HepG2 (cell line): ENCODE data around the gene KAZN. TPM values are rescaled to one million over a fixed set of nuclear protein-coding genes. Genes with fewer than 3 reads are reported as not detected.

Experiments
- ATAC-seq: fragments of 200-7000 bp; cut with Tn5 transposase; 3 replicates; pipeline ENCODE4 v1.9.1; 2020; ENCODE audit warnings: mild to moderate bottlenecking, moderate library complexity
- BruUV-seq: library from RNA; stranded (reverse); fragments of 400-500 nt; replicated peaks from 2 replicates; lab custom pipeline; 2021; lab: Mats Ljungman, UMichigan
- CTCF ChIA-PET: fragments of 300-600 bp; formaldehyde crosslinking; extraction: SDS; loops from one replicate; lab custom pipeline; 2021; ENCODE audit warnings: low total read pairs, inconsistent platforms, low intra/inter-chr PET ratio; lab: Yijun Ruan, JAX
- POLR2A ChIA-PET: fragments of 350-600 bp; sonication (Branson Sonifier 250); formaldehyde crosslinking; loops from one replicate; lab custom pipeline; 2020; ENCODE audit warnings: antibody characterized with exemption, inconsistent platforms; lab: Yijun Ruan, JAX
- DNase-seq: peaks from one replicate; pipeline ENCODE4 v3.0.0-alpha.2; 2015; ENCODE audit warnings: low spot score
- FAIRE-seq: peaks from 3 replicates; lab custom pipeline; 2011; peaks lifted over from hg19 to GRCh38; lab: Jason Lieb, UNC
- H2AFZ ChIP-seq: one replicate; pipeline ENCODE4 v1.6.1; 2011; ENCODE audit warnings: low read length, inconsistent platforms
- H3K27ac ChIP-seq: fragments of 300-600 bp; 3 replicates; pipeline ENCODE4 v1.8.0; 2011; ENCODE audit warnings: mixed run types, mild to moderate bottlenecking, mixed read lengths, low read length, inconsistent platforms; ENCODE audit not compliant: insufficient read depth; ENCODE audit errors: extremely low read length
- H3K27me3 ChIP-seq, 2 experiments: fragments of 200-600 bp in 1 of 2; 2 replicates in 1 of 2; 3 replicates in 1 of 2; pipeline versions ENCODE4 v1.6.0 to v1.8.0; 2011; ENCODE audit warnings: low read length in 2 of 2, mild to moderate bottlenecking in 2 of 2, moderate library complexity in 2 of 2, inconsistent platforms in 1 of 2; ENCODE audit not compliant: insufficient read depth in 2 of 2, control insufficient read depth in 1 of 2
- H3K36me3 ChIP-seq, 2 experiments: fragments of 200-600 bp in 1 of 2; replicated peaks in 1 of 2; 2 replicates in 1 of 2; 3 replicates in 1 of 2; pipeline versions ENCODE4 v1.5.1 to v1.8.0; 2011; ENCODE audit warnings: low read length in 2 of 2, inconsistent platforms in 1 of 2; ENCODE audit not compliant: insufficient read depth in 2 of 2, control insufficient read depth in 1 of 2
- H3K4me1 ChIP-seq: 2 replicates; pipeline ENCODE4 v1.5.1; 2012; ENCODE audit warnings: low read length, inconsistent platforms; ENCODE audit not compliant: insufficient read depth
- H3K4me2 ChIP-seq: 2 replicates; pipeline ENCODE4 v1.6.0; 2011; ENCODE audit warnings: low read depth, low read length, inconsistent platforms
- H3K4me3 ChIP-seq, 3 experiments: fragments of 200-600 bp in 1 of 3; sonication (generic), shearing (Covaris generic) in 1 of 3; replicated peaks in 1 of 3; 2 replicates each; pipeline ENCODE4 v1.5.1; 2011 to 2016; ENCODE audit warnings: low read length in 3 of 3, inconsistent platforms in 2 of 3, low read depth in 2 of 3, mild to moderate bottlenecking in 2 of 3, control low read depth in 1 of 3, mixed read lengths in 1 of 3; ENCODE audit not compliant: insufficient read depth in 1 of 3
- H3K79me2 ChIP-seq: one replicate; pipeline ENCODE4 v1.6.1; 2011; ENCODE audit warnings: low read length, inconsistent platforms; ENCODE audit not compliant: insufficient read depth
- H3K9ac ChIP-seq: 2 replicates; pipeline ENCODE4 v1.6.0; 2011; ENCODE audit warnings: mild to moderate bottlenecking, low read depth, low read length, inconsistent platforms; ENCODE audit not compliant: insufficient read depth
- H3K9me3 ChIP-seq: 2 replicates; pipeline ENCODE4 v1.5.1; 2012; ENCODE audit warnings: mild to moderate bottlenecking, low read length
- H4K20me1 ChIP-seq: 2 replicates; pipeline ENCODE4 v1.6.0; 2011; ENCODE audit warnings: inconsistent platforms, mild to moderate bottlenecking, low read length, moderate library complexity; ENCODE audit not compliant: insufficient read depth
- BCL6 ChIP-seq: IDR thresholded peaks from 2 replicates; pipeline ENCODE4 v1.6.1; 2016; ENCODE audit warnings: missing genetic modification reagents, missing compliant biosample characterization
- CAMTA2 ChIP-seq: sonication (generic); formaldehyde crosslinking; IDR thresholded peaks from 2 replicates; pipeline ENCODE4 v1.4.0; 2020; ENCODE audit warnings: mild to moderate bottlenecking, missing genetic modification reagents, borderline replicate concordance
- DNMT1 ChIP-seq: sonication (generic); formaldehyde crosslinking; IDR thresholded peaks from 2 replicates; pipeline ENCODE4 v1.5.1; 2020; ENCODE audit warnings: mild to moderate bottlenecking, missing genetic modification reagents
- EEA1 ChIP-seq: sonication (generic); formaldehyde crosslinking; IDR thresholded peaks from 2 replicates; pipeline ENCODE4 v1.5.1; 2020; ENCODE audit warnings: mild to moderate bottlenecking, missing genetic modification reagents, borderline replicate concordance
- ELF3 ChIP-seq: IDR thresholded peaks from 2 replicates; pipeline ENCODE4 v1.6.1; 2016; ENCODE audit warnings: missing genetic modification reagents, missing compliant biosample characterization
- FLYWCH1 ChIP-seq: sonication (generic); formaldehyde crosslinking; IDR thresholded peaks from 2 replicates; pipeline ENCODE4 v1.8.1; 2023; ENCODE audit warnings: mild to moderate bottlenecking, missing genetic modification reagents
- HNF4G ChIP-seq, 2 experiments: sonication (generic) in 1 of 2; formaldehyde crosslinking in 1 of 2; IDR thresholded peaks; 2 replicates each; pipeline versions ENCODE4 v1.4.0 to v1.6.1; 2011 to 2020; ENCODE audit warnings: borderline replicate concordance in 2 of 2, low read depth in 2 of 2, mild to moderate bottlenecking in 2 of 2, low read length in 1 of 2, missing genetic modification reagents in 1 of 2, moderate library complexity in 1 of 2
- PRPF4 ChIP-seq: fragments of 200-400 bp; formaldehyde crosslinking; IDR thresholded peaks from 2 replicates; pipeline ENCODE4 v1.6.1; 2016; ENCODE audit warnings: low read length, low read depth; ENCODE audit not compliant: poor library complexity, severe bottlenecking
- SMYD3 ChIP-seq: sonication (generic); formaldehyde crosslinking; IDR thresholded peaks from 2 replicates; pipeline ENCODE4 v1.8.1; 2023; ENCODE audit warnings: mild to moderate bottlenecking, missing genetic modification reagents
- ZC3H13 ChIP-seq: sonication (generic); formaldehyde crosslinking; IDR thresholded peaks from 2 replicates; pipeline ENCODE4 v1.8.1; 2023; ENCODE audit warnings: mild to moderate bottlenecking, missing genetic modification reagents, moderate library complexity
- ZFP1 ChIP-seq: IDR thresholded peaks from 2 replicates; pipeline ENCODE4 v1.6.1; 2016
- ZNF709 ChIP-seq: sonication (generic); formaldehyde crosslinking; IDR thresholded peaks from 2 replicates; pipeline ENCODE4 v1.5.0; 2020; ENCODE audit warnings: mild to moderate bottlenecking, missing genetic modification reagents
- WGBS: methylation state at CpG from one replicate; pipeline ENCODE4 v1.1.6; 2017; ENCODE audit warnings: low lambda C conversion rate; 5-methylcytosine and 5-hydroxymethylcytosine counted together
- in situ Hi-C: cut with HindIII; loops from 2 replicates; pipeline ENCODE4 v1.10.0; 2017; ENCODE audit warnings: low pct_unique_long_range_greater_than_20kb; ENCODE audit not compliant: extremely low pct_ligation_motif_present
- intact Hi-C: fragments of 100-400 bp; cut with micrococcal nuclease; formaldehyde crosslinking; loops from one replicate; pipeline ENCODE4 v1.10.0; 2022; ENCODE audit not compliant: unreplicated experiment
- polyA plus RNA-seq, 8 experiments: library from polyadenylated mRNA; depleted of rRNA in 3 of 8; stranded (reverse) in 7 of 8; unstranded in 1 of 8; fragments of >200 nt; fragmentation: Illumina TruSeq in 4 of 8; extraction: Trizol in 4 of 8; gene quantifications; 2 replicates each; pipeline versions ENCODE4 v1.2.1 to v1.2.3, GENCODE V29; 2011 to 2016; ENCODE audit warnings: low read depth in 4 of 8, missing spikeins in 1 of 8, mixed read lengths in 1 of 8; ENCODE audit not compliant: insufficient read depth in 1 of 8
- total RNA-seq, 5 experiments: library from RNA; depleted of rRNA; stranded (reverse); fragments of >200 nt; fragmentation: Illumina TruSeq; extraction: Trizol; gene quantifications; 2 replicates each; pipeline ENCODE4 v1.2.3, GENCODE V29; 2016; ENCODE audit warnings: low read depth in 1 of 5
- TF ChIP-seq, protein P1 (sequence below): sonication (generic); formaldehyde crosslinking; IDR thresholded peaks from 2 replicates; pipeline ENCODE4 v1.8.0; 2022; ENCODE audit warnings: mild to moderate bottlenecking, missing genetic modification reagents, moderate library complexity
- TF ChIP-seq, protein P2 (sequence below): fragments of 450-650 bp; IDR thresholded peaks from 2 replicates; pipeline ENCODE4 v1.6.1; 2017; ENCODE audit warnings: mild to moderate bottlenecking
- TF ChIP-seq, protein P3 (sequence below): IDR thresholded peaks from 2 replicates; pipeline ENCODE4 v1.6.1; 2016; ENCODE audit warnings: missing biosample characterization, missing genetic modification reagents, low read depth

KAZN gene
- total and polyA plus RNA-seq, 2 of the 13 experiments (the other 11 are each of a cell fraction or from before 2014, with no cell fraction given): 10.4 to 13.5 TPM

DNA sequence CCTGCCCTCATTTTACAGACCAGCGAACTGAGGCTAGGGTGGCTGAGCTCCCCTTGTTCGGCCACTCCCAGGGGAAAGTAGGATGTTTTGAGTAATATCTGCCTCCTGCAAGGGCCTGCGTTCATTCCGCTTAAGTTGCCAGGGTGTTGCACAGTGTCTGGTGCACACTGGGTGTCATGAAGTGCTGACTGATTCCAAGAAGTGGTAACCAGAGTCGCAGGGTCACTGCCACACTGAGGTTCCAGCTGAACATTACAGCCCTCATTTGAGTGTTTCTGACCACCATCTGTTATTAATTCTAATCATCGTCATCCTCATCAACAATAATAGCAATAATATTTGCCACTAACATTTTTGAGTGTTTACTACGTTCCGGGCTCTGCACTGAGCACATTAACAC is 250.6 kb downstream of the KAZN start:
- WGBS: 25% methylated on average over 6 of the region's 8 CpGs
- peaks cover 2 to 53% of the 10 kb centered on the region in 2 experiments for H3K27me3 ChIP-seq
- H3K36me3 ChIP-seq: no peaks in the 10 kb centered on the region
- H3K27ac ChIP-seq: no peak overlapping the region
- H3K79me2 ChIP-seq: no peaks in the 10 kb centered on the region
- no peaks in the 10 kb centered on the region for H3K4me1 ChIP-seq
- POLR2A ChIA-PET: no interaction called here
- no peak overlapping the region for H3K4me2 ChIP-seq
- BruUV-seq: no TSS peak
- H2AFZ ChIP-seq: no peak overlapping the region
- no peaks in the 10 kb centered on the region for H3K9me3 ChIP-seq
- H3K9ac ChIP-seq: no peak overlapping the region
- no peak for TF ChIP-seq CAMTA2 (CRISPR knock-in tag)
- no peak for TF ChIP-seq SMYD3 (CRISPR knock-in tag)
- TF ChIP-seq, protein P1, sequence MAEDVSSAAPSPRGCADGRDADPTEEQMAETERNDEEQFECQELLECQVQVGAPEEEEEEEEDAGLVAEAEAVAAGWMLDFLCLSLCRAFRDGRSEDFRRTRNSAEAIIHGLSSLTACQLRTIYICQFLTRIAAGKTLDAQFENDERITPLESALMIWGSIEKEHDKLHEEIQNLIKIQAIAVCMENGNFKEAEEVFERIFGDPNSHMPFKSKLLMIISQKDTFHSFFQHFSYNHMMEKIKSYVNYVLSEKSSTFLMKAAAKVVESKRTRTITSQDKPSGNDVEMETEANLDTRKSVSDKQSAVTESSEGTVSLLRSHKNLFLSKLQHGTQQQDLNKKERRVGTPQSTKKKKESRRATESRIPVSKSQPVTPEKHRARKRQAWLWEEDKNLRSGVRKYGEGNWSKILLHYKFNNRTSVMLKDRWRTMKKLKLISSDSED: no peak
- TF ChIP-seq PRPF4: no peak
- TF ChIP-seq FLYWCH1 (CRISPR knock-in tag): no peak
- TF ChIP-seq ZC3H13 (CRISPR knock-in tag): no peak
- TF ChIP-seq, protein P2, sequence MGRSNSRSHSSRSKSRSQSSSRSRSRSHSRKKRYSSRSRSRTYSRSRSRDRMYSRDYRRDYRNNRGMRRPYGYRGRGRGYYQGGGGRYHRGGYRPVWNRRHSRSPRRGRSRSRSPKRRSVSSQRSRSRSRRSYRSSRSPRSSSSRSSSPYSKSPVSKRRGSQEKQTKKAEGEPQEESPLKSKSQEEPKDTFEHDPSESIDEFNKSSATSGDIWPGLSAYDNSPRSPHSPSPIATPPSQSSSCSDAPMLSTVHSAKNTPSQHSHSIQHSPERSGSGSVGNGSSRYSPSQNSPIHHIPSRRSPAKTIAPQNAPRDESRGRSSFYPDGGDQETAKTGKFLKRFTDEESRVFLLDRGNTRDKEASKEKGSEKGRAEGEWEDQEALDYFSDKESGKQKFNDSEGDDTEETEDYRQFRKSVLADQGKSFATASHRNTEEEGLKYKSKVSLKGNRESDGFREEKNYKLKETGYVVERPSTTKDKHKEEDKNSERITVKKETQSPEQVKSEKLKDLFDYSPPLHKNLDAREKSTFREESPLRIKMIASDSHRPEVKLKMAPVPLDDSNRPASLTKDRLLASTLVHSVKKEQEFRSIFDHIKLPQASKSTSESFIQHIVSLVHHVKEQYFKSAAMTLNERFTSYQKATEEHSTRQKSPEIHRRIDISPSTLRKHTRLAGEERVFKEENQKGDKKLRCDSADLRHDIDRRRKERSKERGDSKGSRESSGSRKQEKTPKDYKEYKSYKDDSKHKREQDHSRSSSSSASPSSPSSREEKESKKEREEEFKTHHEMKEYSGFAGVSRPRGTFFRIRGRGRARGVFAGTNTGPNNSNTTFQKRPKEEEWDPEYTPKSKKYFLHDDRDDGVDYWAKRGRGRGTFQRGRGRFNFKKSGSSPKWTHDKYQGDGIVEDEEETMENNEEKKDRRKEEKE: no peak
- no peak for TF ChIP-seq BCL6 (CRISPR knock-in tag)
- no peak for TF ChIP-seq EEA1
- TF ChIP-seq ZNF709 (CRISPR knock-in tag): no peak
- no peak for TF ChIP-seq ZFP1
- no peak for TF ChIP-seq ELF3 (CRISPR knock-in tag)
- TF ChIP-seq, protein P3, sequence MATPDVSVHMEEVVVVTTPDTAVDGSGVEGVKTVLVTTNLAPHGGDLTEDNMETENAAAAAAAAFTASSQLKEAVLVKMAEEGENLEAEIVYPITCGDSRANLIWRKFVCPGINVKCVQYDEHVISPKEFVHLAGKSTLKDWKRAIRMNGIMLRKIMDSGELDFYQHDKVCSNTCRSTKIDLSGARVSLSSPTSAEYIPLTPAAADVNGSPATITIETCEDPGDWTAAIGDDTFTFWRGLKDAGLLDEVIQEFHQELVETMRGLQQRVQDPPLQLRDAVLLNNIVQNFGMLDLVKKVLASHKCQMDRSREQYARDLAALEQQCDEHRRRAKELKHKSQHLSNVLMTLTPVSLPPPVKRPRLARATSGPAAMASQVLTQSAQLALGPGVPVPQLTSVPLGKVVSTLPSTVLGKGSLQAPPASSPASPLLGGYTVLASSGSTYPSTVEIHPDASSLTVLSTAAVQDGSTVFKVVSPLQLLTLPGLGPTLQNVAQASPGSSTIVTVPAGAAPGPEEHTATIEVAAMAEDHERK (CRISPR knock-in tag): no peak
- no peak for TF ChIP-seq DNMT1 (CRISPR knock-in tag)
- no peak for TF ChIP-seq HNF4G (IDR thresholded peaks at IDR 0.05; ENCODE audit: borderline replicate concordance, low read depth, low read length)
- TF ChIP-seq HNF4G (CRISPR knock-in tag; IDR thresholded peaks at IDR 0.05; ENCODE audit: borderline replicate concordance, low read depth): no peak
- intact Hi-C loops (no loop called here), in situ Hi-C loops (no loop called here)
- no peaks in the 10 kb centered on the region for H4K20me1 ChIP-seq
- DNase-seq: no peak
- CTCF ChIA-PET: no interaction called here
- H3K4me3 ChIP-seq: no peak overlapping the region
- no peak for ATAC-seq
- FAIRE-seq: no peak
